BJ (cell line): ENCODE results near the gene ZBTB46. TPM values are rescaled to one million over a fixed set of nuclear protein-coding genes. Genes with fewer than 3 reads are reported as not detected.

Source experiments
- CTCF ChIA-PET: fragments of 350-600 bp; formaldehyde crosslinking; extraction: SDS; loops from one replicate; lab custom pipeline; 2021; ENCODE audit warnings: antibody characterized with exemption, inconsistent platforms; lab: Yijun Ruan, JAX
- POLR2A ChIA-PET: fragments of 300-600 bp; sonication (Branson Sonifier 250); formaldehyde crosslinking; extraction: SDS; loops from one replicate; lab custom pipeline; 2021; ENCODE audit warnings: antibody characterized with exemption; lab: Charles Lee
- DNase-seq: peaks from one replicate; pipeline ENCODE4 v3.0.0-alpha.2; 2011; ENCODE audit warnings: low read depth
- H3K27me3 ChIP-seq: 2 replicates; pipeline ENCODE4 v1.6.0; 2011; ENCODE audit warnings: low read length; ENCODE audit not compliant: control insufficient read depth, insufficient read depth
- H3K36me3 ChIP-seq: 2 replicates; pipeline ENCODE4 v1.5.1; 2011; ENCODE audit warnings: low read length; ENCODE audit not compliant: control insufficient read depth, insufficient read depth
- H3K4me3 ChIP-seq: 2 replicates; pipeline ENCODE4 v1.5.1; 2011; ENCODE audit warnings: low read depth, mild to moderate bottlenecking, control low read depth, low read length
- CTCF ChIP-seq: IDR thresholded peaks from 2 replicates; pipeline ENCODE4 v1.5.1; 2011; ENCODE audit warnings: low read depth, mild to moderate bottlenecking, control low read depth, inconsistent platforms, low read length, moderate library complexity; ENCODE audit not compliant: insufficient read depth
- polyA plus RNA-seq: library from polyadenylated mRNA; depleted of rRNA; stranded (reverse); fragments of >200 nt; gene quantifications from 2 replicates; pipeline ENCODE4 v1.2.3, GENCODE V29; 2011

ZBTB46 gene
- polyA plus RNA-seq, 1 experiment, result 0.32 TPM

- Histone ChIP-seq H3K27me3 (peaks cover 2% of the 10 kb centered on the region), H3K36me3 (peaks cover 13% of the 10 kb centered on the region), H3K4me3 (no peak overlapping the region)
- no peak for TF ChIP-seq CTCF
- CTCF ChIA-PET, result no interaction called here
- DNase-seq, result no peak
- POLR2A ChIA-PET, result no interaction called here
Measured at GRCh38 chr20:63860325-63861051, 29.4 kb upstream of the ZBTB46 start.

GRCh38 chr20:63859166-63859699 lies 28.2 kb upstream of the ZBTB46 start:
- DNase-seq, result no peak
- ChIA-PET CTCF (interaction anchor here (0.6 to 1.6 kb wide), 3 partner anchors 11 to 114 kb away, joined by 3 to 6 read pairs (median 3); no protein-coding TSS in a partner anchor), POLR2A (no interaction called here)
- no peak overlapping the region for H3K4me3 ChIP-seq
- no peak for TF ChIP-seq CTCF
- peaks cover 13% of the 10 kb centered on the region for H3K36me3 ChIP-seq
- H3K27me3 ChIP-seq, result peaks cover 2% of the 10 kb centered on the region

- Histone ChIP-seq H3K36me3 (peaks cover 13% of the 10 kb centered on the region), H3K27me3 (peaks cover 2% of the 10 kb centered on the region), H3K4me3 (no peak overlapping the region)
- POLR2A ChIA-PET, result no interaction called here
- peak; percentile 39 for TF ChIP-seq CTCF
- CTCF ChIA-PET, result interaction anchor here (0.6 to 1.6 kb wide), 3 partner anchors 11 to 115 kb away, joined by 3 to 6 read pairs (median 3); no protein-coding TSS in a partner anchor
- DNase-seq, result no peak
Measured at GRCh38 chr20:63858393-63859165, 27.5 kb upstream of the ZBTB46 start.

GRCh38 chr20:63857764-63858392 lies 26.8 kb upstream of the ZBTB46 start:
- no peak for DNase-seq
- CTCF ChIA-PET, result interaction anchor here (0.9 to 1.6 kb wide), 2 partner anchors 72 to 116 kb away, joined by 3 to 6 read pairs; no protein-coding TSS in a partner anchor

More at GRCh38 chr20:63857764-63858392, 26.8 kb upstream of the ZBTB46 start:
- Histone ChIP-seq H3K4me3 (no peak overlapping the region), H3K36me3 (peaks cover 13% of the 10 kb centered on the region), H3K27me3 (peaks cover 2% of the 10 kb centered on the region)
- TF ChIP-seq CTCF, result no peak
- POLR2A ChIA-PET, result no interaction called here
